ENCODE data around the gene APRT. TPM values are rescaled to one million over a fixed set of nuclear protein-coding genes. Genes with fewer than 3 reads are reported as not detected.
A peak's percentile ranks its signal among the peaks of the same experiment; 100 is the strongest.

The APRT gene
- total and polyA plus RNA-seq, 9 of the 15 experiments (the other 6 are each of a cell fraction or from before 2014, with no cell fraction given): 41.7 to 409 (median 146) TPM

- TF ChIP-seq ZFP91 (CRISPR knock-in tag; IDR thresholded peaks at IDR 0.05): peak; percentile 67
- TF ChIP-seq SNRNP70 (optimal IDR thresholded peaks at IDR 0.05; ENCODE audit: low read depth, low read length): no peak
- TF ChIP-seq ZNF197 (CRISPR knock-in tag; IDR thresholded peaks at IDR 0.05; ENCODE audit: low read depth): no peak
- no peak for TF ChIP-seq SRSF7 (optimal IDR thresholded peaks at IDR 0.05; ENCODE audit: low read depth, low read length)
- TF ChIP-seq SRSF1 (IDR thresholded peaks at IDR 0.05; ENCODE audit: low read depth, low read length): no peak
- no peak for TF ChIP-seq ZNF280B (CRISPR knock-in tag; IDR thresholded peaks at IDR 0.05)
- TF ChIP-seq GTF2A2 (tag; IDR thresholded peaks at IDR 0.05): no peak
- peak; percentile 78 for TF ChIP-seq VEZF1 (CRISPR knock-in tag; IDR thresholded peaks at IDR 0.05)
- peak; percentile 87 for TF ChIP-seq NFIC (IDR thresholded peaks at IDR 0.05)
- TF ChIP-seq NFE2L1 (tag; IDR thresholded peaks at IDR 0.05; ENCODE audit: borderline replicate concordance, low read depth): no peak
- TF ChIP-seq, protein P1, sequence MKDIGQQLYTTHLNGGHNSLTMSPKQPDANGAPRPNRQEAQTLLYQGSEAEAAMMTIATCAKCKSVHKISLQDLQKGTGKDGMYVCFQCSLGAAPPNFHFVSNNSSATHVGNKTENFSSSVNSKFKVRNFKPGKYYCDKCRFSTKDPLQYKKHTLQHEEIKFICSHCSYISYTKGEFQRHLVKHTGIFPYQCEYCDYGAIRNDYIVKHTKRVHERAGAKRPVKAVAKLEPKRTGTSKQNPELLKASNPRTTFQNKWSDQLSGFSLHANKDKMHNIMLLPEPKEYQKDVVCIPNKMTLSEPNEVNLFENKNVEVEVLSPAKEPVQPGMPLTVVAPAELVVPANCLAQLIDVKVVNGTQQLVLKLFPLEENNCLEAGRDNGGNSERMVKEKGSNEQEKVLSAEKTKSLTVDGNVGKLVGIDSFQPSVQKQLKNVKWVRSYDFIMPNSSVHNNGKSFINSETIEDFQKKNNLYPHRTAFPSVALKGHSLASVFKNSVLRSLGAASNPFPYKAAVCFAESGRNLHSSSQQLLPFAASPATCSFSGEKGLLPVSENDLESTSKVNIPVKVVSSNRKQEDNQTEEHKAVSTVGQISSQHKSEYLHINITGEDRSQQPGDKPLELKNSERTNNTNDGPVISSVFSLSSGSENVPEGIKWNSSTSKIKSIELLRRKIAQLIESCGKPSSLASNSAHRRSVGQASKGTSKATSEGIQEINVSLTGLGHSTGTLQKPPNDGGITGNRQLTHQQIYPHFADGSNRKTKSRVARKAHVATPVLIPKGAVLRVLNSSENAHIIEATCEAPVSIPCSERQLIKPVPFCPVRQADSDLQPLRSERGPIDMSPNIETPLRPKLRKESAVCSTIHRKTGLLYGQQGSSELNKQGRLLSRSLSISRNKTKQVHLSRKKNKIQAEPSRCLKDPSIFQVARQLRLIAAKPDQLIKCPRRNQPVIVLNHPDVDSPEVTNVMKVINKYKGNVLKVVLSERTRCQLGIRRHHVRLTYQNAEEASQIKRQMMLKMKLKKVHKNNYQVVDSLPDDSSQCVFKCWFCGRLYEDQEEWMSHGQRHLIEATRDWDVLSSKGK (CRISPR knock-in tag; IDR thresholded peaks at IDR 0.05): no peak
- TF ChIP-seq, protein P2, sequence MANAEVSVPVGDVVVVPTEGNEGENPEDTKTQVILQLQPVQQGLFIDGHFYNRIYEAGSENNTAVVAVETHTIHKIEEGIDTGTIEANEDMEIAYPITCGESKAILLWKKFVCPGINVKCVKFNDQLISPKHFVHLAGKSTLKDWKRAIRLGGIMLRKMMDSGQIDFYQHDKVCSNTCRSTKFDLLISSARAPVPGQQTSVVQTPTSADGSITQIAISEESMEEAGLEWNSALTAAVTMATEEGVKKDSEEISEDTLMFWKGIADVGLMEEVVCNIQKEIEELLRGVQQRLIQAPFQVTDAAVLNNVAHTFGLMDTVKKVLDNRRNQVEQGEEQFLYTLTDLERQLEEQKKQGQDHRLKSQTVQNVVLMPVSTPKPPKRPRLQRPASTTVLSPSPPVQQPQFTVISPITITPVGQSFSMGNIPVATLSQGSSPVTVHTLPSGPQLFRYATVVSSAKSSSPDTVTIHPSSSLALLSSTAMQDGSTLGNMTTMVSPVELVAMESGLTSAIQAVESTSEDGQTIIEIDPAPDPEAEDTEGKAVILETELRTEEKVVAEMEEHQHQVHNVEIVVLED (CRISPR knock-in tag; IDR thresholded peaks at IDR 0.05): peak; percentile 65
- no peak for TF ChIP-seq CBX8 (IDR thresholded peaks at IDR 0.05; ENCODE audit: borderline replicate concordance, extremely low read depth, low read depth, low read length, poor library complexity, severe bottlenecking)
- no peak for TF ChIP-seq MYBL2 (IDR thresholded peaks at IDR 0.05; ENCODE audit: low read depth)
- TF ChIP-seq MYBL2 (CRISPR knock-in tag; IDR thresholded peaks at IDR 0.05; ENCODE audit: borderline replicate concordance): no peak
Observed at GRCh38 chr16:88811769-88812512, at the start of gene APRT (continued).
